ENCODE data around the gene INVS.
"Not testable (repeated sequence)": the region's sequence is repeated elsewhere in the genome, so short reads cannot be mapped to it uniquely, and the experiment has no call there.

The INVS gene

DNA sequence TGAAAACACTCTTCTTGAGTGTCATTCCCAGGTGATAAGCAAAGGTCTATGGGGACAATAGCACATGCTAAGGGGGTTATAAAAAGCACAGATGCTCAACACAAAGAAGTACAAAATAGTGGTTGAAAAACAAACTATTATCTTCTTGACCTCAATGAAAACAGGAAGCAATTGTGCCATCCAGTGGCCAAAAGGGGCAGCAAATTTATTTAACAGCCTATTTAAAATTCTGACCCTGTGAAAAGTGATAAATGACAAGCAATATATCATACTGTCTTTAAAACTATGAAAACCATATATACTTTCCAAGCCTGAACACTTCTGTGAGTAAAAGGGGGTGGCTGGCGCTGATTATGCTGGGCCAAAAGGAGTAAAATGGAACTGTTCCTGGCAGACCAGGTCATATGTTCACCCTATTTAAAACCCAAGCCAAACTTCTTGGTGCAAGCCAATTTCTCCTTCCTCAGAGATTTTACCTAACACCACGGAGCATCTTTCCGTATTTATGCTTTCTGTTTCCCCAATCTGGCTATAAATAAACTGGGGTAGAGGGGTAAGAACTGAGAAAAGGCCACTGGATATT, 224.0 kb downstream of the INVS start:
- no peak for DNase-seq (ENCODE audit: low read depth in 2 of 2)

DNA sequence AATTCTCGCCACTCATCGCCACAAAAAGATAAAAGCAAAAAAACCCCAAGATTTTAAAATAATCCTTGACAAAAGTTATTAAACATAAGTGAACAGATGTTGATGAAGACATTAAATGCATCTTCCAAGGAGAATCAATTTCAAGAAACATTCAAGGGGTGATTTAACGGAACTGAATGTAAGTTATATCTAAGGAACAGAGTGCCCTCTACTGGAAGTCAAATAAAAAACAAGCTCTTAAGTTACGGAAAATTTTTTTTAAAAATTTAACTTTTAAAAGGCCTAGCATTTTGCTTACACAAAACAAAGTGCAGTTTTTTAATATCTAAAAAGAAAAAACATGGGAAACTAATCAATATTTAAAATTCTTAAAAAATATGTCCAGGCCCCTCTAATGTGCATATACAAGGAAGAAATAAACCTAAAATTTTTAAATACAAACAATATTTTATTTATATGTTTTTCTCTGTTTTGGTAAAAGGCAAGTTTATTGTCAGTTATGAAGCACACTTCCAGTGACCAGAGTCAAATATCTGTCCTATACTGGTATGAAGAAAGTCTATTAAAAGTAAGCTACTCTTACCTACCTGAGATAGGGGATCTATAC, 225.7 kb downstream of the INVS start:
- no peak for DNase-seq (ENCODE audit: low read depth in 2 of 2)

DNA sequence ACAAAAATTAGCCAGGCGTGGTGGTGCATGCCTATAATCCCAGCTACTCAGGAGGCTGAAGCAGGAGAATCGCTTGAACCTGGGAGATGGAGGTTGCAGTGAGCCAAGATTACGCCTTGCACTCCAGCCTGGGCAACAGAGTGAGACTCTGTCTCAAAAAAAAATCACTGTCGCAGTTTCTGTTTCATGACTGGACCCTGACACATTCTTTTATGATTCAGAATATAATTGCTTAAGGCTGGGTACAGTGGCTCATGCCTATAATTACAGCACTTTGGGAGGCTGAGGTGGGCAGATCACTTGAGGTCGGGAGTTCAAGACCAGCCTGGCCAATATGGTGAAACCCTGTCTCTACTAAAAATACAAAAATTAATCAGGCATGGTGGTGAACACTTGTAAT, 239.7 kb downstream of the INVS start:
- DNase-seq (ENCODE audit: low read depth in 2 of 2): not testable (repeated sequence)

DNA sequence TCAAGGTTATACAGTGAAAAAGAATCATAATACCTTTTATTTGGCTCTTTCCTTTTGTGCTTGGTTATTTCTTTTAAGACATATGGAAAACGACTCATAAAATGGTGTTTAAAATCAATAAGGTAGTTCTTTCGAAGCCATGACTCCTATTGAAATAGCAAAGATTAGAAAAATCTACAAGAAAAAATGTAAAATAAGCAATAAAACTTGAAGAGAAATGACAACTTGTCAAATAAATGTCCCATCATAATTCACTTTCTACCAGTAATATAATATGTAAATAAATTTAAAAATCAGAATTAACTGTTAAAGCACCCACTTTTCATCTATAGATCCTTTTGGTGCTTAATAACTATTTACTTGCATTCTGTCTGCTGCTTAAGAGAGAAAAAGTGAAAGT, 241.2 kb downstream of the INVS start:
- DNase-seq (ENCODE audit: low read depth in 2 of 2): no peak

DNA sequence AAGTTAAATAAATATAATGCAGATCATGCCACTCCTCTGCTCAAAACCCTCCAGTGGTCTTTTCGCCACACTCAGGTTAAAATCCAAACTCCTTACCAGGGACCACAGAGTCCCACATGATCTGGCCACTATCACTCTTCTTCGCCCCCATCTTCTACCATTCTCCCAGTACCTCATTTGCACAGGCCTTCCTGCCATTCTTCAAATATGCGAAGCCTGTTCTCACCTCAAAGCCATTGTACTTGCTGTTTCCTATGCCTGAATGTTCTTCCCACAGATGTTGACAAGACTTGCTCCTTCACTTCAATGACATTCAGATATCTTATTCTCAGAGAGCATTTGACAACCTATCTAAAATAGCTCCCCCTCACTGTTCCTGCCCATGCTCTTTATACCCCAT, 242.8 kb downstream of the INVS start:
- no peak for DNase-seq (ENCODE audit: low read depth in 2 of 2)

DNA sequence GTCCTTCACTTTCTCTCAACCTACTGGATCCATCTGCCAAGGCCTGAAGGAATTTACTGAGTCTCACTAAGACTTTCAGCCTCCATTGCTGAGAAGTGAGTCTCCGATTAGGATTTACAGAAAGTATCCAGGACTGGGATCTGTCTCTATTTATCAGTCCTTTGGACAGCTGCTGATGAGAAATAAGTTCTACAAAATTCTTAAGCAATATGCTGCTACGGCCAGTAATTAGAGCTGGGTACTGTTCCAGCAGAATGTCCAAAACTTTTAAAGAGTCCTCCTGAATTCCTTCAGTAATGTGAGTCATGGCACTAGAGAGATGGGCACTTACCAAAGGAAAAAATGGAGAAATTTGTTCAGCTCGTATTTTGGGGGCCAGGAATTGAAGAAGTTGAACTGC, 247.8 kb downstream of the INVS start:
- DNase-seq (ENCODE audit: low read depth in 2 of 2): no peak

GRCh38 chr9:100350188-100350587, 251.1 kb downstream of the INVS start:
- no peak for DNase-seq (ENCODE audit: low read depth in 2 of 2)

All from stimulated activated CD8-positive, alpha-beta memory T cell treated with anti-CD3 and anti-CD28 coated beads, Interleukin-7, amount 100 ng/mL, for 1 hour (primary cell).